Endometrial microvascular endothelial cells (primary cell): ENCODE data around the gene TNP1. TPM values are rescaled to one million over a fixed set of nuclear protein-coding genes. Genes with fewer than 3 reads are reported as not detected.

ENCODE experiments used
- in situ Hi-C: cut with HindIII; loops from 2 replicates; pipeline ENCODE4 v1.10.0; 2017; ENCODE audit warnings: low sequenced_read_pairs, low pct_unique_long_range_greater_than_20kb; ENCODE audit errors: inconsistent ontology term
- total RNA-seq: library from RNA; depleted of rRNA; stranded (reverse); fragments of >200 nt; gene quantifications from one replicate; pipeline ENCODE4 v1.2.3, GENCODE V29; 2015; ENCODE audit errors: inconsistent ontology term

TNP1 gene
- total RNA-seq, 1 donor from 2014 or later, result not detected

DNA sequence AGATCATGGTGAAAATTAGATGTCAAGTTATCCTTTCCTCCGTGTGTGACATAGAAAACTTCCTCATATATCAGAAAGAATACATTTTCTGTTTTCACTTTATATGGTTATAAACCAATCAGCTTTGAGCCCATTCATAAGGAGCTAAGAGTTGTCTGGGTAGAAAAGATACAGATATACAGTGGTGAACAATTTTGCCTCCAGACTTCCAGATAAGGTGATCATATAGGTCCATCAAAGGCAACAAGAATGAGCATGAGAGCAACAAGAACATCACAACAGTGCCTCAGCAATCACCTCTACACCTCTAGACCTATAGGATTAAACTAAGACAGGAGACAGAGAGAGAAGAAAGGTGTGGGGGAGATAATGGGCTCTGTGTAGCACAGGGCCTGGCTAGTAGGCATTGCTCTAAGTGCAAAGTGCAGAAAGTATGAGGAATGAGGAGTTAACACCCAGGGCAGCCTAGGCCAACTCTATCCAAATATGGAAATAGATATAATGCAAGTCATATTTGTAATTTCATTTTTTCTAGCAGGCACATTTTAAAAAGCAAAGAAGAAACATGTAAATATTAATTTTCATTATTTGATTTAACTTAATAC, 8.3 kb downstream of the TNP1 start:
- in situ Hi-C loops, result no loop called here

DNA sequence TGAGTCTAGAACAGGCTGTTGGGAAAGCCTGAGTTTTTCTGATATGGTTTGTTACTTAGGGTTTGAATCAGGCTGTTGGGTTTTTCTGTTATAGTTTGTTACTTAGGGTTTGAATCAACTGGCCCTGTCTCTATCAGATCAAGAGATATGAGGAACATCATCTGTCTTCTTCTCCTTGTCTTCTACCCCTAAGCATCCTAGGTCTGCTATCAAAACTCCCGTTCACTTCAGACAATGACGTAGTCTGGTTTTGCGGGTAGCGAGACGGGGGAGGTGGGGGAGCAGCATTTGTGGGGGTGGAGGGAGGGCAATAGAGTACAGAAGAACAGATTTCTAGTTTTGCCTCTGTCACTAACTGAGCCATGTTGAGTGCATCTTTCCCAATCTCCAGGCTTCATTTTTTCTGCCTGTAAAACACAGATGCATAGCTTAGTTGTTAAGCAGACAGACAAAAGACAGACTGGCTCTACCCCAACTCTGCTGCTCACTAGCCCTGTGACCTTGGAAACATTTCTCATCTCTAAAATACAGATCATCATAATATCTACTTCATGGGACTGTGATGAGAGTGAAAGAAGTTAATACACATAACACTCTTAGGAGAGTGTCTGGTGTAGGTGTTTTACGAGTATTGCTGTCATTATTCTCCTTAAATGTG, 9.1 kb downstream of the TNP1 start:
- in situ Hi-C loops, result no loop called here

DNA sequence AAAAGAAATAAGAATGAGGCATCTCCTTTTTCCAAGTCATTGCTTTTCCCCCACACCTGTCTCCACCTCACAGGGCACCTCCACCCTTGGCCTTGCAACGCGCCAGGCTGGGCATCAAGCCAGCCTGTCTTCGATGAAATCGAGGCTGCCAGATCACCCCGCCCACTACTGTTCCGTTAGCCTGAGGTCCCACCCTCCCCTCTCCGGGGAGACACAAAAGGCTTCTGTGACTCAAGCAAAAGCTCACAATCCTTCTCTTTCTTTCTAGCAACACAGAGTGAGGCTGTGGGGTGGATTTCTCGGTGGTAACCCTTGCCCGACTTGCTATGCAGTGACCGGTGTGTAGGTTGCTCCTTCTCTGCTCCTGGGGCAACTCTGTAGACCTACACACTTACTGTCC, 9.9 kb downstream of the TNP1 start:
- in situ Hi-C loops, result no loop called here

DNA sequence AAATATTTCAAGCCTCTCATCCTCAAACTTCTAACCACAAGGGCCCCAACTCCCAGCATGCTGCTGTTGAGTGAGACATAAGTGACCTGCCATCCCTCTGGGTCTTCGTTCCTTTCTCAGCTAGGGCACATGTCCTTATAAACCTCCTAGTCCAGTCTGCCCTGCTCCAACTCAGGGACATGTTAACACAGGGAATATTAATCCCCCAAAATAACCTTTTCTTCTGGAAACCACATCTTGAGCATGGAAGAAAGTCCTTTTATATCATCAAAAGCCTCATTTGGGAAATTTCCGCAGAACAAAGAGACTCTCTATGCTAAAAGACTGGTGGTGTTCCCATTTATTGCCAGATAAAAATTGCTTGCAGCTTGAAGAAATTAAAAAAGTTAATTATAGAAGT, 14.4 kb downstream of the TNP1 start:
- in situ Hi-C loops, result no loop called here

DNA sequence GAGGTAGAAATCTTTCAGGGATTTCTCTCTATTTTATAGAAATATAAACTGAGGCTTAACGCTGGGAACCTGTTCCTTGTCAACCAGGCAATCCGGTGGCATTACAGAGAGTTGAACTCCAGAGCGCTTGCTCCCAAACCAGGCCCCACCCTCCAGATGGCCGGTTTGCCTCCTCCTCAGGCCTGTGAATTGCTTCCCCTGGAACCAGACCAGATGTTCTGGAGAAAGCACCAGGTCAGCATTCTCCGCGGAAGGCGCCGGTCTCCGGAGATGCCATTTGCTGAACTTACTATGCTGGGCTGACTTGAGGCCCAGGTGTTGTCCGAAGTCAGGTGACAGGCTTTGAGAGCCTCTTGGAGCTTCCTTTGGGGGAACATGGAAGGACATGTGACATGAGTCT, 17.2 kb downstream of the TNP1 start:
- in situ Hi-C loops, result no loop called here

DNA sequence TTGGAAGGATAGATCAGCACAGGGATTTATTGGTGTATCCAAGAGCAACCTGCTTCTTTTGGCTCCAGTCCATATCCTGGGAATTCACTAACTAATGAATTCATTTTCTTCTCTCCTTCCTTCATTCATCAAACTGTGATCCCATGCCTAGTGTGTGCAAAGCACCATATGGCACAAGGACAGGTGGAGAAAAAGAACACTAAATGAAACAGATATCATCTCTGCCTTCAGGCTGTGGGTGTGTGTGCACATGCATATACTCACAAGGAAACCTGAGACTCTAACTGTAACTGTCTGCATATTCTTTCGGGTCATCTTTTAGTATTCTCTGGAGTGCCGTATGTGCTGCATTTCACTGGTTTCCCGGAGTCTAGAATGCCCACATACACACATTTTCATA, 20.2 kb downstream of the TNP1 start:
- in situ Hi-C loops, result no loop called here

DNA sequence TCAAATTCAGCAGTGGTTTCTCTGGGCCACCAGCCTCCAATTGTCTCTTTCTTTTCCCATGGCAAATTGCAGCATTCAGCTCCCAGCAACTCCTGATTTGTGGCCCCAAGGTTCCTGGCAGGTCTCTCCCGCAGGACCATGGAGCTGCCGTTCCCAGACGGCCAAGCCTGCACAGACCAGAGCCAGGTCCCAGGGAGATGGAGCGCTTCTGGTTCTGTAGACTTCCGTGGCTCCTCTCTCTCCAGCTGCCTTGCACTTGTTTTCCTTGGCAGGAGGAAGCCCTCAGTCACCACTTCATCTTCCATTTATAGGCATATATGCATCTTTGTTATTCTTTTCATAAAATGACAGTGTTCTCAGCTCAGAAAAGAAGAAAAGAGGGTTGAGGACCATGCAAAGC, 21.7 kb downstream of the TNP1 start:
- in situ Hi-C loops, result no loop called here

DNA sequence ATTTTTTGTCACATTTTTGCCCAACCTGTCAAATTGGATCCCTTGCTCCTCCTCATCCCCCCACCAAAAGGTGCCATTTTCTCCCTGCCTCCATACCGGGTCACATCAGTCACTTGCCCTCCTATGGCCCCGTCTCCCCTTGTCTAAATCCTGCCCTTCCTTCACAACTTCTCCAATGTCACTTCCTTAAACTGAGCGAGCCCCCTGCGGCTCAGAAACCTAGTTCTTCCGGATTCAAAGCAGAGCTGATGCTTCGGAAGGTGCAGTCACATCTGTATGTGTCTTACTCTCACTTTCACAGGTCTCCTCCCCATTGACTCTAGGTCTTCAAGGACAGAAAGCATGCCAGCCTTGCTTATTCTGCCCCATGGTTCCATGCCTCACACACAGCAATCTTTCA, 22.1 kb downstream of the TNP1 start:
- in situ Hi-C loops, result no loop called here

DNA sequence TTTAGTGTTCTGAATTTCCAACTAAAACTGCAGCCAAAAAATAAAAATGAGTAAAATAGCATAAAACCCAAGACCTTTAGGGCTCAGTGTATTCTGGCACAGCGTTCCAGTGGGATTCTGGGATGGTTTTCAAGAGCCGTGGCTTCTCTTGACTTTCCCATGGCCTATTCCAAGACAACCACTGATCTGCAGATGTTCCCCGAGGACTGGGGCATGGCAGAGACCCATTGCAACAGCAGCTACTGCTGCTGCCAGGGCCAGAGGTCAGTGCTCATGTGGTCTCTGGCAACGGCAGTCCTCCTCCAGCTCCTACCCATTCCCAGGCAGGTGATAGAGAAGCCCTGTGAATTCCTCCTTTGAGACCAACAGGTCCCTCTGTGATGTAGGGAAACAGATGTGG, 26.8 kb downstream of the TNP1 start:
- in situ Hi-C loops, result no loop called here

DNA sequence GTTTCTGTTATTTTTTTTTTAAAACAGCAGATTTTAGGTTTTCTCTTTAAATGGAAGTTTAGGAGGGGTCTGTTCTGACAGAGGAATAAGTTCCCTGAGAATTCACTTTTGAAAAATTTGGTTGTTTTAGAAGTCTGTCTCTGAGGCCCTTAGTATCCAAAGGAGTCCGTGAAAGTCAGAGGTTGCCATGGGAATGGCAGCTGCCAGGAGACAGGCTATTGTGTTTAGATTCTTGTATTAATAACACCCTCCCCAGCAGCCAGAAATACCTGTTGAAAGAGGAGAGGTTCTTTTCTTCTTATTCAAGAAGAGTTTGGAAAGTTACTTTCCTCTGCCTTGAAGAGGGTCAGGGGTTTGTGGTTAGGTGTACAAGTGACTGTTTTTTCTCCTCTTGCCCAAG, 29.5 kb downstream of the TNP1 start:
- in situ Hi-C loops, result no loop called here

DNA sequence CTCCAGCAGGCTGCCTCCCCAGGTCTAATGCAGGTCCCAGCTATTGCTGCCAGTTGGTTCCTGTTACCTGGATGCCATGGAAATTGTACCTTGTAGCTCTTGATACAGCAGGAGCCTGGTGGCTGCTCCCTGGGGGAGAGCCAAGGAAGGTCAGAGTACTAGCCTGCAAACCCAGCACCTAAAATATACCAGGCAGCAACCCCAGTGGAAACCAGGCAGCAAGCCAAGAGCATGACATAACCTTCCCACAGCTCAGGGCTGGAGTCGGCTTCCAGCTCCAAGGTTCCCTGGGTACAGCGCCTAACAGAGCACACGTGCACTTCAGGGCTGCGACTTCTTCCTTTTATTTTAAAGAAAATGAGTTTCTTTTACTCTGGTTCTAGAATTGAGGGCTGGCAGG, 30.3 kb downstream of the TNP1 start:
- in situ Hi-C loops, result no loop called here

DNA sequence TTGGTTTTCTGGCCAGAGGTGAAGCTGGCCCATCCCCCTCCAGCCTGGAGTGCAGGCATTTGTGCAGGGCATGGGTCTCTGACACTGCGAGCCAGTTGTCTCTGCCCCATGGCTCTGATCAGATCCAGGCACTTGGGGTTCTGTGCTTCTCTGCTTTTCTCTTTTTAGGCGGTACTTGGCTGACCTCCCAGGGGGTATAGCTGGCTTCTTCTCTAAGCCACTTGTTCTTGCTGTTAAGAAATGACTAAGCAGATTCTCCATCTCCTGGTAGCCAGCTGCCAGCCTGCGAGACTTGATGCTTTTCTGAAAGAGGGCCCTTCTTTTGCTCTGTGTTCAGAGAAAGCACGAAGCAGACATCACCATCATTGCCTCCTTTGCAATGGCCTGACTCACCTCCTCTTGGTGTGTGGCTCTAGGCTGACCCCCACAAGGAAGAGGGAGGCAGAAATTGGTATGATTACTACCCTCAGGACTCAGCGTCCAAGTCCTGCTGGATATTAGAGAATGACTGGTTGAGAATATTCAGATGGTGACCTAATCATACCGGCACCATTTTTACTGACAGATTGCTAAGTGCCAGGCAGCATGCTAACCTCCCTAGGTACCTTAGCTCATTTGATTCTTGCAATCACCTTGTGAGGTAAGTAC, 32.7 kb downstream of the TNP1 start:
- in situ Hi-C loops, result no loop called here

DNA sequence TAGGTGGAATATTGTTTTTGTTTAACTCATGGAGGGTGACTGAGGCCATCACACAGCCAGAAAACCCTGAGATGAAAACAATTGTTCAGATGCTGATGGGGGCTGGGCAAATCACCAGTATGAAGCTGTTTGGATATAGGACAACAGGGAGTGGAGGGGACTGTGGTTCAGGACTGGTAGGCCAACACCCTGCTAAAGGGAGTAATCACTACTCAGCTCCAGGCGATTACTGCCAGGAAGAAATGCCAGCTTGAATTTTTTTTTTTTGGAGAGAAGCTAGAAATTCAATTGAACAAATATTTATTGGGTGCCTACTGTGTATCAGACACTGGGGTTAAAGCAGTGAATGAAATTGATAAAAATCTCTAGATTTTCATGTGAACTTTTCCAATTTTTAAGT, 37.4 kb downstream of the TNP1 start:
- in situ Hi-C loops, result no loop called here

DNA sequence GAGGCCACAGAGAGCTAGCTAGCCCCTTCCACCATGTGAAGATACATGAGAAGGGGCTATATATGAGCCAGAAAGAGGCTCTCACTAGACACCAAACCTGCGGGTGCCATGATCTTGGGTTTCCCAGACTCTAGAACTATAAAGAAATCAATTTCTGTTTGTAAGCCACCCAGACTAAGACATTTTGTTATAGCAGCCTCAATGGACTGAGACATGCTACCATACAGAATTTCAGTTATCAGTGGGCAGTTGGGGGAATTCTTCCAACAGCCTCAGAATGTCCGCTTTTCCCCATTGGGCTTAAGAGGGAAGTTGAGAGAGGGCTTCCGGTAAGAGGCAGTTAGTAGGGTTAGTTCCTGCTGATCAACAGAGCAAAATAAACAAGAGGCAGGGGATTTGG, 39.2 kb downstream of the TNP1 start:
- in situ Hi-C loops, result no loop called here

DNA sequence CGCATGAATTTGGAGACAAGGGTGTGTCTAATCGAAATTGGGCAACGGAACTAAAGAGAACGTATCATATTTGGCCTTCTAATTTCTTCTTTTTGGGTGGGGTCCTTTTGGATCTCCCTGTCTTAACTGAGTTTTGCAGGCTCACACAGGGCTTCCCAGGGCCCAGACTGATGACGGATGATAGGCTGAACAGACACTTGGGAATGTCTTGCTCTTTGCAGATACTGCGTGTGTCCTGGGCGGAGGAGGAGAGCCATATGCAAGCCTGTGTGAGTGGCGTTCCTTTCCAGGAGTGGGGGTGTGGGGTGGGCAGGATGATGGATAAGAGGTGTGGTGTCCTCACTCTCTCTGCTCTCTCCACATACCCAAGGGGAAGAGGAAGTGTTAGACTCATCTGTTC, 40.1 kb downstream of the TNP1 start:
- in situ Hi-C loops, result no loop called here

DNA sequence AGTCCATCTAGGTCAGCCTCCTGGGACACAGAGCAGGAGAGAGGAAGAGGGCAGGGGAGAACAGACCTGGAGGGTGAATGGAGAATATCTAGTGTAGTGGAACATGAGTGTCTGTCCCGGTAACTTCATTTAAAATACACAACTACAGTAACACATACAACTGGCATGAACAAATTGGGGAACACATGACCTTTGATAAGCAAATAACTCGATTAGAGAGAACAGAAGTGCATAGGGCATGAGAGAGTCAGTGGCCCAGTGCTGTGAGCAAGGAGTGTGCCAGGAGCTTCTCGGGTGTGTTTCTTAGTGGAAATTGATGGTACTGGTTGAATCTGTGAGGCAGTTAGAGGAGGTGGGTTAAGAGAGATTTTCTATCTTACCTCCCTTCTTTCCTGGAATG, 40.8 kb downstream of the TNP1 start:
- in situ Hi-C loops, result no loop called here

DNA sequence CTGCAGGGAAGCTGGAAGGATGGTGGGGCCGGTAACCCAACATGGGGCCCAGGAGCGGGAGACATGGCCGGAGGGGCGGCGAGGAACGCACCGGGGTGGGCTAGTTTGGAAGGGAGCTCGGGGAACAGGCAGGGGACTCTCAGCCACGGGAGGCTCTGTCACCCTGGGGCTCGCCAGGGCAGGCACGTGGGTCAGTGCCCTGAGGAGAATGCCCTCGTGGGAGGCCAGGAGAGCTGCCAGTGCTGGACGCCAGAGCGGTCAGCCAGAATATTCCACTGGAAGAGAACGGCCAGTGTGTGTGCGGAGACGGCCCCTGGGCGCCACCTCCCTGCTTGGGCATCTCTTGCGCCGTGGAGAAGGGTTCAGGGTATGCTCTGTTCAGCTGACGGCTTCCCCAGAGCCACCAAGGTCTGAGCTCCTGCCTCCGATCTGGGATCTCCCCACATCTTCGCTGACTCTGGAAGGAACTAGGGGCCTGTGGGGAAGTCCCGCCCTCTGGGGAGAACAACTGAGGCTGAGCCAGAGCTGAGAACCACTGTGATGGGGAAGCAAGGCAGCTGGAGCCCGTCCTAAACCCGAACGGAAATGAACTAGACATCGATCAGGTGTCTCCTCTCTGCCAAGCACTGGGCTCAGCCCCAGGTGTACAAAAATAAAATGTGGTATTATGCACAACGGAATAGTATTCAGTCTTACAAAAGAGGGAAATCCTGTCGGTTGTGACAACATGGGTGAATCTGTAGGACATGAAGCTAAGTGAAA, 49.3 kb downstream of the TNP1 start:
- in situ Hi-C loops, result no loop called here
